ENCODE data around the gene PDE4D. TPM values are rescaled to one million over a fixed set of nuclear protein-coding genes. Genes with fewer than 3 reads are reported as not detected.
"Not testable (repeated sequence)": the region's sequence is repeated elsewhere in the genome, so short reads cannot be mapped to it uniquely, and the experiment has no call there.

PDE4D gene
- total RNA-seq, 1 donor = 12.7 TPM

- DNase-seq (ENCODE audit: low read depth) = no peak
- H3K4me3 ChIP-seq (ENCODE audit: low read depth, low read length) = no peak overlapping the region
- TF ChIP-seq CTCF (IDR thresholded peaks at IDR 0.05; ENCODE audit: insufficient read depth, low read length) = no peak
Measured at GRCh38 chr5:59385700-59386099, 507.8 kb downstream of the PDE4D start.

GRCh38 chr5:59380350-59380951 lies 513.1 kb downstream of the PDE4D start:
- peak; percentile 49 for TF ChIP-seq CTCF (IDR thresholded peaks at IDR 0.05; ENCODE audit: insufficient read depth, low read length)

GRCh38 chr5:59374036-59374435 lies 519.5 kb downstream of the PDE4D start:
- H3K4me3 ChIP-seq (ENCODE audit: low read depth, low read length); DNase-seq (ENCODE audit: low read depth): not testable (repeated sequence)

More at GRCh38 chr5:59380350-59380951, 513.1 kb downstream of the PDE4D start:
- peak; percentile 73 for DNase-seq (ENCODE audit: low read depth)
- H3K4me3 ChIP-seq (ENCODE audit: low read depth, low read length) = no peak overlapping the region

GRCh38 chr5:59371525-59372127 lies 521.9 kb downstream of the PDE4D start:
- DNase-seq (ENCODE audit: low read depth) = no peak
- no peak for TF ChIP-seq CTCF (IDR thresholded peaks at IDR 0.05; ENCODE audit: insufficient read depth, low read length)
- H3K4me3 ChIP-seq (ENCODE audit: low read depth, low read length) = no peak overlapping the region

- no peak overlapping the region for H3K4me3 ChIP-seq (ENCODE audit: low read depth, low read length)
- DNase-seq (ENCODE audit: low read depth) = no peak
- TF ChIP-seq CTCF (IDR thresholded peaks at IDR 0.05; ENCODE audit: insufficient read depth, low read length) = no peak
Measured at GRCh38 chr5:59368951-59369350, 524.6 kb downstream of the PDE4D start.

- peak; percentile 79 for TF ChIP-seq CTCF (IDR thresholded peaks at IDR 0.05; ENCODE audit: insufficient read depth, low read length)
- H3K4me3 ChIP-seq (ENCODE audit: low read depth, low read length) = no peak overlapping the region
- DNase-seq (ENCODE audit: low read depth) = peak; percentile 77
Measured at GRCh38 chr5:59367791-59368394, 525.6 kb downstream of the PDE4D start.

GRCh38 chr5:59366784-59367183 lies 526.7 kb downstream of the PDE4D start:
- TF ChIP-seq CTCF (IDR thresholded peaks at IDR 0.05; ENCODE audit: insufficient read depth, low read length) = no peak
- no peak overlapping the region for H3K4me3 ChIP-seq (ENCODE audit: low read depth, low read length)
- DNase-seq (ENCODE audit: low read depth) = no peak

All from fibroblast of the aortic adventitia (primary cell).